ENCODE data around the gene RPS17.

The RPS17 gene

DNA sequence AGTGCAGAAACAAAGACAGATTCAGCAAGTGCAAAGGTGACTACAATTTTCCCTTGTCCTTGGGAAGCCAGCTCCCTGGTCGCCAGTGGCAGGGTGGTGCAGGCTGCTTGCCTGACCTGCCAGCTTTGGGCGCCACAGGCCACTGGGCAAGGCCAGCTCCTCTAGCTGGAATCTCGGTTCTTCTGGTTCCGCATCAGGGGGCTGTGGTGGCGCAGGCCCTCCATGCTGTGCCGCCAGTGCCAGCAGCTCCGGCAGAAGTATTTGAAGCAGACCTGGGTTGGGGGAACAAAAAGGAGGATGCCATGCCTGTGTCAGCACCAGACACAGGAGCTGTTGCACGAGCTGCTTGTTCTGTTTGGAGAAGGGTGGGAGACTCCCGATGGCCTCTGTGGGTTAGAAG, 4.2 kb upstream of the RPS17 start:
- no peaks in the 10 kb centered on the region for H3K4me1 ChIP-seq
- H3K4me2 ChIP-seq (ENCODE audit: low read length) = no peak overlapping the region

DNA sequence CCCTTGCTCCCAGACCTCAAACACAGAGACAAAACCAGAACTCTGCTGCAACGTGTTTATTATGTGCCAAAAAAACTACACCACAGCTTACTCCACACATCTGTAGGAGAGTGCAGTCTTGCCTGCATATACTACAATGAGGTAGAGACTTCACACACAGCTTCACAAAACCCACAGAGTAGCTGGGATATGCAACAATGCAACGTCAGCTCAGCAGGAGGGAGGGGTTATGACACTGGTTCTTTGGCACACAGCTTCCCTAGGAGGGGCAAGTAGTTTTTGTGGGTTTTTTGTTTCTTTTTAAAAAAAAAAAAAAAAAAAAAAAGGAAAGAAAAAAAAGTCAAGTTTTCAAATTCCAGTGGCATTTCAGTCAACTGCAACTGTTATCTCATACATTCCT, 2.9 kb upstream of the RPS17 start:
- Histone ChIP-seq H3K4me2 (ENCODE audit: low read length) (no peak overlapping the region), H3K9ac (no peak overlapping the region), H3K79me2 (no peaks in the 10 kb centered on the region), H3K27me3 (ENCODE audit: control insufficient read depth, insufficient read depth, low read length) (no peaks in the 10 kb centered on the region), H3K9me3 (ENCODE audit: control insufficient read depth, low read length) (no peaks in the 10 kb centered on the region), H2AFZ (no peak overlapping the region), H3K4me1 (no peaks in the 10 kb centered on the region), H3K4me3 (ENCODE audit: low read depth, low read length) (no peak overlapping the region), H3K27ac (no peak overlapping the region), H3K36me3 (ENCODE audit: control insufficient read depth, insufficient read depth, low read length) (no peaks in the 10 kb centered on the region)
- TF ChIP-seq, protein P1, sequence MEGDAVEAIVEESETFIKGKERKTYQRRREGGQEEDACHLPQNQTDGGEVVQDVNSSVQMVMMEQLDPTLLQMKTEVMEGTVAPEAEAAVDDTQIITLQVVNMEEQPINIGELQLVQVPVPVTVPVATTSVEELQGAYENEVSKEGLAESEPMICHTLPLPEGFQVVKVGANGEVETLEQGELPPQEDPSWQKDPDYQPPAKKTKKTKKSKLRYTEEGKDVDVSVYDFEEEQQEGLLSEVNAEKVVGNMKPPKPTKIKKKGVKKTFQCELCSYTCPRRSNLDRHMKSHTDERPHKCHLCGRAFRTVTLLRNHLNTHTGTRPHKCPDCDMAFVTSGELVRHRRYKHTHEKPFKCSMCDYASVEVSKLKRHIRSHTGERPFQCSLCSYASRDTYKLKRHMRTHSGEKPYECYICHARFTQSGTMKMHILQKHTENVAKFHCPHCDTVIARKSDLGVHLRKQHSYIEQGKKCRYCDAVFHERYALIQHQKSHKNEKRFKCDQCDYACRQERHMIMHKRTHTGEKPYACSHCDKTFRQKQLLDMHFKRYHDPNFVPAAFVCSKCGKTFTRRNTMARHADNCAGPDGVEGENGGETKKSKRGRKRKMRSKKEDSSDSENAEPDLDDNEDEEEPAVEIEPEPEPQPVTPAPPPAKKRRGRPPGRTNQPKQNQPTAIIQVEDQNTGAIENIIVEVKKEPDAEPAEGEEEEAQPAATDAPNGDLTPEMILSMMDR (IDR thresholded peaks at IDR 0.05) = no peak

More for the DNA sequence above, 4.2 kb upstream of the RPS17 start:
- H3K79me2 ChIP-seq = no peaks in the 10 kb centered on the region
- no peaks in the 10 kb centered on the region for H3K9me3 ChIP-seq (ENCODE audit: control insufficient read depth, low read length)
- no peak overlapping the region for H3K4me3 ChIP-seq (ENCODE audit: low read depth, low read length)
- H2AFZ ChIP-seq = no peak overlapping the region
- no peak overlapping the region for H3K9ac ChIP-seq
- no peak overlapping the region for H3K27ac ChIP-seq
- H3K27me3 ChIP-seq (ENCODE audit: control insufficient read depth, insufficient read depth, low read length) = no peaks in the 10 kb centered on the region
- TF ChIP-seq, protein P1 (IDR thresholded peaks at IDR 0.05) = no peak
- no peaks in the 10 kb centered on the region for H3K36me3 ChIP-seq (ENCODE audit: control insufficient read depth, insufficient read depth, low read length)

DNA sequence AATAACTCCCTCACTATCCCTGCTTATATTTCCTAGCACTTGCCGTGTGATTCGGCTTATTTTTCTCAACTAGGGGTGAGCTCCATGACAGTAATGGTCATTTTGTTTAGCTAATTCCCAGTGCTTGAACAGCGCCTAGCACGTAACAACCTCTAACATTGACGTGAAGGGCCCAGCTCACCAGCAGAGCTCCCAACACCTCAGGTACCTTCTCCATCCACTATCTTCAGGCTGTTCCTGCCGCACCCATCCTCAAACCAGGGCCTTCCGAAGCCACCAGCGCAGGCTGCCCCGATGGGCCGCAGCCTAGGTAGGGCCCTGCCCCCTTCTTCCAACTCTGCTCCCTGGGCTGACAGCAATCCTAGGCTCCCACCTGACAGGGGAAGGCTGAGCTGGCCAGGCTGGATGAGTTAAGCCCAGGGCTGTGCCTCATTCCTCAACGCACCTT, 751 bp upstream of the RPS17 start:
- Histone ChIP-seq H3K27me3 (ENCODE audit: control insufficient read depth, insufficient read depth, low read length) (no peaks in the 10 kb centered on the region), H3K27ac (peak overlapping the region; percentile 91), H3K9me3 (ENCODE audit: control insufficient read depth, low read length) (no peaks in the 10 kb centered on the region), H3K79me2 (no peaks in the 10 kb centered on the region), H3K4me3 (ENCODE audit: low read depth, low read length) (peak overlapping the region; percentile 76), H3K9ac (peak overlapping the region; percentile 29), H2AFZ (peak overlapping the region; percentile 93), H3K4me2 (ENCODE audit: low read length) (peak overlapping the region; percentile 68), H3K36me3 (ENCODE audit: control insufficient read depth, insufficient read depth, low read length) (no peaks in the 10 kb centered on the region), H3K4me1 (no peaks in the 10 kb centered on the region)
- TF ChIP-seq, protein P1 (IDR thresholded peaks at IDR 0.05) = no peak

DNA sequence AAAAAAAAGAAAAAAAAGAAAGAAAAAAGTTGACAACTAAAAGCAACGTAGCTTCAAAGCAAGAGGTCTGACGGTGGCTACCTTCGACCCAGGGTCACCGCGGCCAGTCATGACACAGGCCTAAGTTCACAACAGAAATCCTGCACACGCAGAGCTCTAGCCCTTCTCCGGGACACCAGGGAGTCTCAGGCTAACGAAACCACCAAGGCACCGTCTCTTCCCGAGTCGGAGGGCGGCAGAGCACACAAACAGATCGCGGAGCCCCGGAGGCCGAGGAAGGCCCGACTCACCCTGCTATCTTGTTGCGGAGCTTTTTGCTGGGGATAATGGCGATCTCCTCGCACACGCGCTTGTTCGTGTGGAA, 584 bp downstream of the RPS17 start:
- Histone ChIP-seq H3K4me1 (no peaks in the 10 kb centered on the region), H3K9me3 (ENCODE audit: control insufficient read depth, low read length) (no peaks in the 10 kb centered on the region), H2AFZ (peak overlapping the region; percentile 93), H3K4me2 (ENCODE audit: low read length) (peak overlapping the region; percentile 68), H3K9ac (peak overlapping the region; percentile 37), H3K79me2 (no peaks in the 10 kb centered on the region), H3K36me3 (ENCODE audit: control insufficient read depth, insufficient read depth, low read length) (no peaks in the 10 kb centered on the region), H3K27me3 (ENCODE audit: control insufficient read depth, insufficient read depth, low read length) (no peaks in the 10 kb centered on the region), H3K4me3 (ENCODE audit: low read depth, low read length) (peak overlapping the region; percentile 76), H3K27ac (peak overlapping the region; percentile 91)
- TF ChIP-seq, protein P1 (IDR thresholded peaks at IDR 0.05) = no peak

DNA sequence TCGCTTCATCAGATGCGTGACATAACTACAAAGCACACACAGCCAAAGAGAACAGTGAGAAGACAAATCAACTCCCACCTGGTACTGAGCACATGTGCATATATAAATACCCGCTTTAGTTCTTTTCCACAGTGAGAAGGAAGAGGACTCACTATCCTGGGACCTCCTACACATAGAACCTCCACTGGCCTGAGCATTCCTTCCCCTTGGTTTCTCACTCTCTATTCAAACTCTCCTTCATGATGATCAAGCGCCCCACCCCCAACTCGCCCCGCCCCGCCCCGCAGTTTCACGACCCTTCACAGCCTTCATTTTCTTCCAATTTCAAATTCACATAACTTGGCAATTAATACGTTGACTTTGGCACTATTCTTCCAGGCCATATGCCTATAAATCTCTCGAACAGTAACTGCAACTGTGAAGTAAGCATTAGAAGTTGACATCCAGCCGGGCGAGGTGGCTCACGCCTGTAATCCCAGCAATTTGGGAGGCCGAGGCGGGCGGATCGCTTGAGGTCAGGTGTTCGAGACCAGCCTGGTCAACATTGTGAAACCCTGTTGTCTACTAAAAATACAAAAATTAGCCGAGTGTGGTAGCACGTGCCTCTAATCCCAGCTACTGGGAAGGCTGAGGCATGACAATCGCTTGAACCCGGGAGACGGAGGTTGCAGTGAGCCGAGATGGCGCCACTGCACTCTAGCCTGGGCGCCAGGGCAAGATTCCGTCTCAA, 1.1 kb downstream of the RPS17 start:
- H2AFZ ChIP-seq = no peak overlapping the region
- no peaks in the 10 kb centered on the region for H3K36me3 ChIP-seq (ENCODE audit: control insufficient read depth, insufficient read depth, low read length)
- no peaks in the 10 kb centered on the region for H3K9me3 ChIP-seq (ENCODE audit: control insufficient read depth, low read length)
- peak overlapping the region; percentile 68 for H3K4me2 ChIP-seq (ENCODE audit: low read length)
- no peak overlapping the region for H3K9ac ChIP-seq
- no peaks in the 10 kb centered on the region for H3K4me1 ChIP-seq
- H3K27me3 ChIP-seq (ENCODE audit: control insufficient read depth, insufficient read depth, low read length) = no peaks in the 10 kb centered on the region
- TF ChIP-seq, protein P1 (IDR thresholded peaks at IDR 0.05) = no peak
- H3K27ac ChIP-seq = peak overlapping the region; percentile 91
- H3K79me2 ChIP-seq = no peaks in the 10 kb centered on the region
- peak overlapping the region; percentile 76 for H3K4me3 ChIP-seq (ENCODE audit: low read depth, low read length)
